Testis (tissue), 3 donors: ENCODE data around the gene PRKAR1B. TPM values are rescaled to one million over a fixed set of nuclear protein-coding genes. Genes with fewer than 3 reads are reported as not detected.

Experiments used
- DNase-seq: peaks from one replicate; pipeline ENCODE4 v3.0.0-alpha.2; 2019
- H3K27ac ChIP-seq, 2 donors: fragments of 200-600 bp; sonication (generic); one replicate each; pipeline ENCODE4 v1.5.1; 2019
- H3K27me3 ChIP-seq: fragments of 200-600 bp; sonication (generic); one replicate; pipeline ENCODE4 v1.5.1; 2019
- H3K36me3 ChIP-seq: fragments of 200-600 bp; sonication (generic); one replicate; pipeline ENCODE4 v1.5.1; 2017; ENCODE audit warnings: low read depth; ENCODE audit errors: missing control alignments
- H3K4me1 ChIP-seq: fragments of 200-600 bp; sonication (generic); one replicate; pipeline ENCODE4 v1.5.1; 2019
- H3K4me3 ChIP-seq, 2 donors: fragments of 200-600 bp; sonication (generic); one replicate each; pipeline ENCODE4 v1.5.1; 2017 to 2019
- H3K9me3 ChIP-seq: fragments of 200-600 bp; sonication (generic); one replicate; pipeline ENCODE4 v1.5.1; 2017
- POLR2A ChIP-seq: fragments of 450-650 bp; IDR thresholded peaks from one replicate; pipeline ENCODE4 v1.6.1; 2017; ENCODE audit warnings: antibody characterized with exemption, mild to moderate bottlenecking, moderate library complexity
- WGBS, 2 donors: methylation state at CpG; one replicate each; pipeline ENCODE4 v1.1.5; 2018; 5-methylcytosine and 5-hydroxymethylcytosine counted together
- intact Hi-C: fragments of 100-400 bp; cut with DNase I; formaldehyde crosslinking; loops from one replicate; pipeline ENCODE4 v1.15.1; 2023; ENCODE audit warnings: low total_unique reads
- polyA plus RNA-seq: library from polyadenylated mRNA; stranded (reverse); fragments of 350-450 nt; fragmentation: Illumina TruSeq; extraction: RNeasy Lipid Tissue Mini Kit (QIAGEN cat#74804); gene quantifications from one replicate; pipeline ENCODE4 v1.2.3, GENCODE V29; 2014; ENCODE audit warnings: low read depth, low replicate concordance; ENCODE audit not compliant: insufficient read depth
- total RNA-seq, 2 donors: library from RNA; depleted of rRNA; stranded (reverse); fragments of >200 nt; gene quantifications; one replicate each; pipeline ENCODE4 v1.2.3, GENCODE V29; 2016
- TF ChIP-seq, protein P1 (sequence below), 3 experiments: fragments of 450-650 bp in 2 of 3; fragments of 200-600 bp in 1 of 3; sonication (generic) in 1 of 3; IDR thresholded peaks; one replicate each; pipeline ENCODE4 v1.5.1; 2016 to 2019; ENCODE audit warnings: antibody characterized with exemption in 3 of 3, mild to moderate bottlenecking in 2 of 3, moderate library complexity in 1 of 3

PRKAR1B gene
- total and polyA plus RNA-seq, 3 donors from 2014 or later = 27.8 to 35.7 (median 31.3) TPM

DNA sequence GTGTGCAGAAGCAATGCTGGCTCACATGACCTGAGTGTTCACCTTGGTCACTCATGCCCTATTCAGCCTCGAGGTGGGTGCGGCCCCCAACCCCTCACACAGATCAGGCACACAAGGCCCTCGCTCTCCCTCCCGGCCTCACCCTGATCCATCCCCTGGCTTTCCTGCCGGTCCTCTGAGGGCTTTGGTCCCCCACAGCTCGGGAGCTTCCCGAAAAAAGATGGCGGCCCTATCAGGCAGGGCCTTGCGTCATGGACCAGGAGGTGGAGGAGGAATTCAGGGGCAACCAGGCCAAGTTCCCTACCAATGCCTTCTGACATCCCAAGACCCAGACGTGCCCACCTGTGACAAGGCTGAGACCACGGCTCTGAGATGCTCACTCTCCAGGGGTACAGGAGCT is 44.3 kb downstream of the PRKAR1B start:
- Histone ChIP-seq H3K9me3 (no peaks in the 10 kb centered on the region), H3K36me3 (no peaks in the 10 kb centered on the region), H3K27ac (no peak overlapping the region), H3K4me3 (no peak overlapping the region), H3K27me3 (no peaks in the 10 kb centered on the region), H3K4me1 (no peaks in the 10 kb centered on the region)
- intact Hi-C loops = no loop called here
- DNase-seq = no peak
- no peak for TF ChIP-seq POLR2A
- TF ChIP-seq, protein P1, sequence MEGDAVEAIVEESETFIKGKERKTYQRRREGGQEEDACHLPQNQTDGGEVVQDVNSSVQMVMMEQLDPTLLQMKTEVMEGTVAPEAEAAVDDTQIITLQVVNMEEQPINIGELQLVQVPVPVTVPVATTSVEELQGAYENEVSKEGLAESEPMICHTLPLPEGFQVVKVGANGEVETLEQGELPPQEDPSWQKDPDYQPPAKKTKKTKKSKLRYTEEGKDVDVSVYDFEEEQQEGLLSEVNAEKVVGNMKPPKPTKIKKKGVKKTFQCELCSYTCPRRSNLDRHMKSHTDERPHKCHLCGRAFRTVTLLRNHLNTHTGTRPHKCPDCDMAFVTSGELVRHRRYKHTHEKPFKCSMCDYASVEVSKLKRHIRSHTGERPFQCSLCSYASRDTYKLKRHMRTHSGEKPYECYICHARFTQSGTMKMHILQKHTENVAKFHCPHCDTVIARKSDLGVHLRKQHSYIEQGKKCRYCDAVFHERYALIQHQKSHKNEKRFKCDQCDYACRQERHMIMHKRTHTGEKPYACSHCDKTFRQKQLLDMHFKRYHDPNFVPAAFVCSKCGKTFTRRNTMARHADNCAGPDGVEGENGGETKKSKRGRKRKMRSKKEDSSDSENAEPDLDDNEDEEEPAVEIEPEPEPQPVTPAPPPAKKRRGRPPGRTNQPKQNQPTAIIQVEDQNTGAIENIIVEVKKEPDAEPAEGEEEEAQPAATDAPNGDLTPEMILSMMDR (IDR thresholded peaks at IDR 0.05) = no peak
- 82 to 90% methylated on average over 10 to 11 of the region's 11 CpGs for WGBS, 2 donors

DNA sequence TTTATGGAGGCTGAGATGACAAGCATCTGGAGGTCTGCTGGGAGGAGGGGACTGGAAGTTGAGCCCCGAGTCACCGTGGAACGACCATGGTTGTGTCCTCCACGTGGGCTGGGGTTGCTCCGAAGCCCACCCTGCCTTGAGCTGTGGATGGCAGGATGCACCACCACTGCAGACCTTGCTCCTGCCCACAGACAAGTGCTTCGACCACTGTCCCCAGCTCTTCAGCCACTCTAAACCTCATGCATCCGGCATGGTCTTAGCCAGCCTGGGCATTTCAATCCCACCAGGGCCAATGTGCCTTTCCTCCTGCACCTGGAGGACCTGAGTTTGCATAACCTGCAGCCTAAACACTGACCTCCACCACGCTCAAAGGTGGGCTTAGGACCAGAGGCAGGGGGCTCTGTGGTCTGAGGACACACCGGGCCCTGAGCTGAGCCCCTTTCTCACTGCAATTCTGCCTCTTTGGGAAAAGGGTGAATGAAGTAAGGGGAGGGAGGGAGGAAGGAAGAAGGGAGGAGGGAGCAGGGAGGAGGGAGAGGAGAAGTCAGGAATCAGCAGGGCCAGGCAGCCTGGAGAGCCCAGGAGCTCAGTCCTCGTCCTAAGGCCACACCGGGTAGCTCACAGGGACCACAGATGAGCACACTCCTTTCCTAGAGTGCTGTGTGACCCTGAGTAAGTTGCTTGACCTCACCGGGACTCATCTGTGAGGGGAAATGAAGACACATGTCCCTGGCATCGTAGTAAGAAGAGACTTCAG is 45.4 kb downstream of the PRKAR1B start:
- TF ChIP-seq, protein P1 (IDR thresholded peaks at IDR 0.05) = no peak
- TF ChIP-seq POLR2A = no peak
- Histone ChIP-seq H3K9me3 (no peaks in the 10 kb centered on the region), H3K27ac (no peak overlapping the region), H3K27me3 (no peaks in the 10 kb centered on the region), H3K4me3 (no peak overlapping the region), H3K4me1 (no peaks in the 10 kb centered on the region), H3K36me3 (no peaks in the 10 kb centered on the region)
- DNase-seq = no peak
- WGBS, 2 donors = 92 to 96% methylated on average over 7 to 13 of the region's 13 CpGs
- intact Hi-C loops = no loop called here

DNA sequence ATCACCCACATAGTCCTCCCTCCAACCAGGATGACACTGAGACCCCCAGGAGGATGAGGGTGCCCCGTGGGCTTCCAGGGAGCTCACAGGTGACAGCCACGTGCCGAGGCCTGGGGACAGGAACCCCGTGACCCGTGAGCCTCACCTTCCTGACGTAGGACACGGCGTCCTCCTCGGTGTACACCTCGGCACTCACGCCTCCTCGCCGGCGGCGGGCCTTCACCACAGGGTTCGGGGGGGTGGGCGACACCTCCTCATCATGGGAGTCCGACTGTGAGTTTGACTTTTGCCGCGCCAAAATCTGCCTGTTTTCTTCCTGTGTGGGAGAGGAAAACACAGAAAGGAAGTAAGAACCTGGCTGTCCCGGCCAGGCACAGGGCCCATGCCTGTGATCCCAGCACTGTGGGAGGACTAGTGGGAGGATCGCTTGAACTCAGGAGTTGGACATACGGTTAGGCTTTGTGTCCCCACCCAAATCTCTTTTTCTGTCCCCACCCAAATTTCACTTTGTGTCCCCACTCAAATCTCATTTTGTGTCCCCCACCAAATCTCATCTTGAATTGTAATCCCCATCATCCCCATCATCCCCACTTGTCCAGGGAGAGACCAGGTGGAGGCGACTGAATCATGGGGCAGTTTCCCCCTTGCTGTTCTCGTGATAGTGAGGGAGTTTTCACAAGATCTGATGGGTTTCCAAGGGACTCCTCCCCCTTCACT is 46.5 kb downstream of the PRKAR1B start:
- Histone ChIP-seq H3K4me1 (no peaks in the 10 kb centered on the region), H3K27ac (no peak overlapping the region), H3K4me3 (no peak overlapping the region), H3K27me3 (no peaks in the 10 kb centered on the region), H3K9me3 (no peaks in the 10 kb centered on the region), H3K36me3 (no peaks in the 10 kb centered on the region)
- DNase-seq = no peak
- 86 to 87% methylated on average over 25 of the region's 25 CpGs for WGBS, 2 donors
- TF ChIP-seq POLR2A = no peak
- TF ChIP-seq, protein P1 (IDR thresholded peaks at IDR 0.05) = no peak
- intact Hi-C loops = no loop called here

DNA sequence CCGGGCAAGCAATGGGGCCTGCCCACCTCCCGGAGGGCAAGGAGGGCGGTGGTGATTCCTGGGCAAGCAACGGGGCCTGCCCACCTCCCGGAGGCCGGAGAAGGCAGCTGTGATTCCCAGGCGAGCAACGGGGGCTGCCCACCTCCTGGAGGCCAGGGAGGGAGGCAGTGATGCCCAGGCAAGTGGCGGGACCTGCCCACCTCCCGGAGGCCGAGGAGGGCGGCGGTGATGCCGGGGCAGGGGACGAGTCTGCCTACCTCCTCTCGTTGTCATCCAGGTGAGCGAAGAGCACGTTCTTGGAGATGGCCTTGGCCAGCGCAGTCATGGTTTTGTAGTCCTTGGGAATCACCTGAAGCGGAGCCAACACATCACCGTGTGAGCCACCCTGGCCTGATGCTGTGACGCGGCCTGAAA is 50.1 kb downstream of the PRKAR1B start:
- no peaks in the 10 kb centered on the region for H3K9me3 ChIP-seq
- TF ChIP-seq, protein P1 (IDR thresholded peaks at IDR 0.05) = no peak
- TF ChIP-seq POLR2A = no peak
- H3K27me3 ChIP-seq = no peaks in the 10 kb centered on the region
- H3K27ac ChIP-seq = no peak overlapping the region
- intact Hi-C loops = no loop called here
- H3K4me3 ChIP-seq = no peak overlapping the region
- H3K36me3 ChIP-seq = no peaks in the 10 kb centered on the region
- H3K4me1 ChIP-seq = no peaks in the 10 kb centered on the region
- no peak for DNase-seq
- WGBS, 2 donors = 95 to 96% methylated on average over 11 to 23 of the region's 23 CpGs
